ENCODE measurements around the gene MACF1.
"Not testable (repeated sequence)": the region's sequence is repeated elsewhere in the genome, so short reads cannot be mapped to it uniquely, and the experiment has no call there.

MACF1 gene

GRCh38 chr1:39452540-39452939 is 248.0 kb downstream of the MACF1 start:
- no peak for DNase-seq (ENCODE audit: low read depth in 2 of 2)

GRCh38 chr1:39453603-39454002 is 249.1 kb downstream of the MACF1 start:
- DNase-seq (ENCODE audit: low read depth in 2 of 2), result no peak

- no peak for DNase-seq (ENCODE audit: low read depth in 2 of 2)
These were observed 254.5 kb downstream of the MACF1 start for GRCh38 chr1:39458991-39459390.

- DNase-seq (ENCODE audit: low read depth in 2 of 2), result no peak
These were observed 257.6 kb downstream of the MACF1 start for GRCh38 chr1:39462074-39462473.

- no peak for DNase-seq (ENCODE audit: low read depth in 2 of 2)
These were observed 262.1 kb downstream of the MACF1 start for GRCh38 chr1:39466413-39467107.

- not testable (repeated sequence) for DNase-seq (ENCODE audit: low read depth in 2 of 2)
These were observed 262.7 kb downstream of the MACF1 start for GRCh38 chr1:39467108-39467720.

- no peak for DNase-seq (ENCODE audit: low read depth in 2 of 2)
These were observed 264.7 kb downstream of the MACF1 start for GRCh38 chr1:39469150-39469549.

GRCh38 chr1:39470040-39470439 is 265.5 kb downstream of the MACF1 start:
- DNase-seq (ENCODE audit: low read depth in 2 of 2), result no peak

- no peak for DNase-seq (ENCODE audit: low read depth in 2 of 2)
These were observed 268.3 kb downstream of the MACF1 start for GRCh38 chr1:39472826-39473225.

GRCh38 chr1:39473324-39473723 is 268.8 kb downstream of the MACF1 start:
- no peak for DNase-seq (ENCODE audit: low read depth in 2 of 2)

- no peak for DNase-seq (ENCODE audit: low read depth in 2 of 2)
These were observed 270.3 kb downstream of the MACF1 start for GRCh38 chr1:39474810-39475209.

GRCh38 chr1:39475551-39475950 is 271.1 kb downstream of the MACF1 start:
- DNase-seq (ENCODE audit: low read depth in 2 of 2), result not testable (repeated sequence)

GRCh38 chr1:39478126-39478915 is 273.8 kb downstream of the MACF1 start:
- no peak for DNase-seq (ENCODE audit: low read depth in 2 of 2)

GRCh38 chr1:39481289-39481688 is 276.8 kb downstream of the MACF1 start:
- DNase-seq (ENCODE audit: low read depth in 2 of 2), result no peak

- DNase-seq (ENCODE audit: low read depth in 2 of 2), result no peak
These were observed 278.8 kb downstream of the MACF1 start for GRCh38 chr1:39483276-39483675.

- no peak for DNase-seq (ENCODE audit: low read depth in 2 of 2)
These were observed 280.1 kb downstream of the MACF1 start for GRCh38 chr1:39484564-39484963.

GRCh38 chr1:39485046-39485803 is 280.7 kb downstream of the MACF1 start:
- DNase-seq (ENCODE audit: low read depth in 2 of 2), result no peak

- DNase-seq (ENCODE audit: low read depth in 2 of 2), result no peak
These were observed 283.6 kb downstream of the MACF1 start for GRCh38 chr1:39488012-39488545.

- DNase-seq (ENCODE audit: low read depth in 2 of 2), result no peak
These were observed 284.5 kb downstream of the MACF1 start for GRCh38 chr1:39488793-39489566.

- no peak for DNase-seq (ENCODE audit: low read depth in 2 of 2)
These were observed 285.2 kb downstream of the MACF1 start for GRCh38 chr1:39489567-39490239.

Data from activated CD4-positive, alpha-beta T cell treated with anti-CD3 and anti-CD28 coated beads for 24 hours (primary cell).